Measurements from ENCODE around the gene DCAF8L1.
"Not testable (repeated sequence)": the region's sequence is repeated elsewhere in the genome, so short reads cannot be mapped to it uniquely, and the experiment has no call there.

The DCAF8L1 gene

GRCh38 chrX:27981349-27981748 is at the start of gene DCAF8L1:
Gene DCAF8L1 (minus strand): TSS chrX:27981449. CDS start chrX:27981334, 115 bp downstream.
- in situ Hi-C loops (cut with MboI; ENCODE audit: low sequenced_read_pairs), result no loop called here

- in situ Hi-C loops (cut with MboI; ENCODE audit: low sequenced_read_pairs), result no loop called here
Measured at GRCh38 chrX:28022371-28022770, 41.1 kb upstream of the DCAF8L1 start.

DNA sequence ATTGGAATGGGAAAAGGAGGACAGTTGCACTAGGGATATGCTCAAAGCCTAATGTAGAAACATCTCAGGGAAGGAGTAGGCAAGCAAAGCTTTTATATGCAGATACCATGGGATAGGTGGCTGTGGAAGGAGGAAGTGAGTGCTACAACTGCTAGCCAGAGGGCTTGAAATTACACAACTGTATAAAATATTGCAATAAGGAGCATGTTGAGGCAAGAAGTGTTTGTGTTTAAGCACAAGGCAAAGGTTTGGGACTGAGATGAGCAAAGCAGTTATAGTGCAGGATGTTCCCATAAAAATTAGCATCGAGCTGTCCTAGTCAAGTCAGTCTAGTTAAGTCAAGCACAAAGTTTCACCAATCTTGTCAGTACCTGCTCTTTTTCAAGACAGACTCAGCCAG is 35.6 kb upstream of the DCAF8L1 start:
- in situ Hi-C loops (cut with MboI; ENCODE audit: low sequenced_read_pairs), result no loop called here

DNA sequence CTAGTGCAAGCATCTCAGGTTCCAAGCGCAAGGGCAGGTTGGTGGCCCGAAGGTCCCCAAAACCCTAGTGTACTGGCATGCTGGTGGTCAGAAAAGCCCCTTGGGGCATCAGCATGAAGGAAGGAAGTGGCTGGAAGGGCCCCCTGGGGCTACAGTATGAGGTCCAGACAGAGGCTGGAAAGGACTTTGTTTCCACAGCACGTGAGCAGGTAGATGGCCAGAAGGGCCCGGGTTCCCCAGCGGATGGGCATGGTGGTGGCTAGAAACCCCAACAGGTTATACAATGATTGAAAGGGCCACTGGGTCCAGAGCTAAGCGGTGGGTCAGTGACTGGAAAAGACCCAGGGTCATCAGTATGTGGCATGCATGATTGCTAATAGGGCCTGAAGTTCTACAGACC is 34.7 kb upstream of the DCAF8L1 start:
- in situ Hi-C loops (cut with MboI; ENCODE audit: low sequenced_read_pairs), result no loop called here

DNA sequence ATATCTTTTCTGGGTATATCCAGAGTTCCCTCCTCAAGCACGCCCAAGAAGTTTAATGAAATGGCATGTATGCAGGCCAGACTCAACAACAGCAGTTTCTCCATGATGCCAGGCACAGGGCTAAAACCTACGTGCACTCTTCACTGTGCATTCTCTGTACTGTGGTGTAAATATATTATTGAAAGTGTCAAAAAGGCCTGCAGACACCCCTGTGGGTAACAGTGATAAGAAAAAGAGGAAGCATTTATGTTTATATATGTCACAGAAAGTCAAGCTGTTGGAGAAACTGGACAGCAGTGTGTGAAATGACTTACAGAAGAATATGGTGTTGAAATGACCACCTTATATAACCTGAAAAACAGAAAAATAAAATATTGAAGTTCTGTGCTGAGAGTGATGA is 29.6 kb upstream of the DCAF8L1 start:
- in situ Hi-C loops (cut with MboI; ENCODE audit: low sequenced_read_pairs), result no loop called here

GRCh38 chrX:27998666-27999065 is 17.4 kb upstream of the DCAF8L1 start:
- in situ Hi-C loops (cut with MboI; ENCODE audit: low sequenced_read_pairs), result no loop called here

GRCh38 chrX:27997622-27998021 is 16.4 kb upstream of the DCAF8L1 start:
- in situ Hi-C loops (cut with MboI; ENCODE audit: low sequenced_read_pairs), result no loop called here

- in situ Hi-C loops (cut with MboI; ENCODE audit: low sequenced_read_pairs), result no loop called here
Measured at GRCh38 chrX:27996132-27996531, 14.9 kb upstream of the DCAF8L1 start.

DNA sequence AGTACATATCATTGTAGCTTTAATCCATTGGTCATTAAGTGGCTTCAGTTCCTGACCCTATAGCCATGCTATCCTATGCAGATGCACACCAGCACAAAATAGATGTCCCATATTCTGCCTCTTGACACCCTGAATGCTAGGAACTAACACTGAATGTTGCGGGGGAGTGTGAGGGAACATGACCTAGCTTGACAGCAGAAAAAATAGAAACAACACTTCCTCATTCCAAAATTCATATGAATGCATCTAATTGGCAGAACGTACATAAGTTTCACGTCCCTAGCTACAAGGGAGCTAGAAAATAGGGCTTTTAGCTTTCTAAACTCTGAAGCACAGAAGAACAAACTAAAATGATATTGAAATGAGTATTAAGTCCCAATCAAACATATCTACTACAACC is 14.4 kb upstream of the DCAF8L1 start:
- in situ Hi-C loops (cut with MboI; ENCODE audit: low sequenced_read_pairs), result no loop called here

- in situ Hi-C loops (cut with MboI; ENCODE audit: low sequenced_read_pairs), result no loop called here
Measured at GRCh38 chrX:27987862-27988646, 6.8 kb upstream of the DCAF8L1 start.

DNA sequence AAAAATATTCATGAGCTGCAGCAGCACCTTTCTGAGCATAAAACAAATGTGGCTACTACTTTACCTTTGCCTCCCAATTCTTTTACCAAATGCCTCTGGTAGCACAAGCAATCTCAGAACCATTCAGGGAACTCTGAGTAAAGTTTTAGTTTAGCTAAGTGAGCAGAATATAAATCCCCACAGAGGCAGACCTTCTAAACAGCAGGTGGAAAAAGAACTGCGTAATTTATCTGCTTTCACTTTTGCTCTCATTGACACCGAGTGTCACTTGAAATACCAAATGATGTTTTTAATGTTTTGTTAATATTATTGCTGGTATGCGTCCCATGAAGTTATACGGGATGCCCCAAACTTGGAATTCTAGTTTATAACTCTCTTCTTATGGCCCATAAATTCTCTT is 4.3 kb downstream of the DCAF8L1 start:
- in situ Hi-C loops (cut with MboI; ENCODE audit: low sequenced_read_pairs), result not testable (repeated sequence)

- in situ Hi-C loops (cut with MboI; ENCODE audit: low sequenced_read_pairs), result no loop called here
Measured at GRCh38 chrX:27976284-27976683, 5.0 kb downstream of the DCAF8L1 start.

DNA sequence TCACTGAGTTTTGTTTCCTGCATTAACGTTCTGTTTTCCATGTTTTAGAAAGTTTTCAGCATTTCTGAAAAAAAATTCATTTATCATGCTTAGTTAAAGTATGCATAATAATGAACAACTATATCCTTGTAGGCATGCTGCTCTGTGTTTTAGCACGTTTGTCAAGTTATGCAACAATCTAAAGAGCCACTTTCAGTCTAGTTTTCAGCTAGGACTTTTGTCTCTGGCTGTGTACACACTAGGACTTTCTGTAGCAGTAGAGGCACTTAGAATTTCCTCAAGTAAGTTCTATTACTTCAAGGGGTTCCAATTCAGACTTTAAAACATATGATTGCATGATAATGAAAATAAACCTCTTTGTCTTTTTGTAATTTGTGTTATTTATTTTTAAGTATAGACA is 12.4 kb downstream of the DCAF8L1 start:
- in situ Hi-C loops (cut with MboI; ENCODE audit: low sequenced_read_pairs), result no loop called here

GRCh38 chrX:27968352-27968751 is 12.9 kb downstream of the DCAF8L1 start:
- in situ Hi-C loops (cut with MboI; ENCODE audit: low sequenced_read_pairs), result no loop called here

DNA sequence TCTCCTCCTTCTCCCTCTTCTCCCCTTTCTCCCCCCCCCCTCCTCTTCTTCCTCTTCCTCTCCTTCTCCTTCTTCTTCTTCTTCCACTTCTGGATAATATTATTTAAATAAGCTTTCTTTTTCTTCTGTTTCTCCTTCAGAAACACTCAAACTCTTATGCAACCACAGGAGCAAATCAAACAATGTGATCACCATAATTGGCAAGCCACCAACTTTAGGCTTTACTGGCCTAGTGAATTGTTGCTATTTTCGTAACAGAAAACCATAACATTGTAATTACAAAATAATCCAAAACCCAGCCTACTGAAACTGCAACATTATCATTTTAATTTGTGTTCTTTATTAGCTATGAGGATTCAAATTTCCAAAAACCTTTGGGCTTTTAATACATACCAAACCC is 14.3 kb downstream of the DCAF8L1 start:
- in situ Hi-C loops (cut with MboI; ENCODE audit: low sequenced_read_pairs), result no loop called here

DNA sequence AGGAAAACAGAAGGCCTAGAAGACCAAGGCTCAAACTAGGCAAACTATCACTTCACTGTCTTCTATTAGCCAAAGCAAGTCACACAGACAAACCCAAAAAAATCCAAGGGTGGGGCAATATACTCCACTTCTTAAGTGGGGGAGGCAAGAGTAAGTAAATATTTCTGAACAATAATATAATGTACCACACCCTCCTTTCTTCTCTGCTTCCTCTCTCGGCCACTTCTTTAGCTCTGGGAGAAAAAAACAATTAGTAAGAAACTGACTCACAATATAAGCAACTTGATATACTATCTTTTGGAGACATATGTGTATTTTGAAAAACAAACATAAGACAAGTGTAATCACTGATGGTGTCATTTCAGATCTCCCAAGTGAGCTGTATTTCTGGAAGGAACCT is 14.8 kb downstream of the DCAF8L1 start:
- in situ Hi-C loops (cut with MboI; ENCODE audit: low sequenced_read_pairs), result no loop called here

GRCh38 chrX:27965348-27965747 is 15.9 kb downstream of the DCAF8L1 start:
- in situ Hi-C loops (cut with MboI; ENCODE audit: low sequenced_read_pairs), result not testable (repeated sequence)

DNA sequence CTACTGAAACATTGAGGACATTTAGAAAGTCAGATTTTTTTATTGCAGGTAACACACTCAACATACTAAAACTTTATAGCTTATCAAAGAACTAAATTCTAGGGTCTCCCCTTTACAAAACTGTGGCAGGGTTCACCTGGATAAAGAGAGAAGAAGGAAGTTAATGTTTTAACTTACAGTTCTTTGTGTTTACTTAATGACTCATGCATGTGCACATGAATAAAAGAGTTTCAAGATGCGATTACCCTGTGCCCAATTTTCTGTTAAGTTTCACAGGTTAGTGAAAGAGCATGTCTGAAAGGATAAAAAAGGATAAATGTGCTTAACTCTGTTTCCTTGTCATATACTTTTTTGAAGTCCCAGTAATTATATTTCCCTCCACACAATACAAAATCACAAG is 16.8 kb downstream of the DCAF8L1 start:
- in situ Hi-C loops (cut with MboI; ENCODE audit: low sequenced_read_pairs), result no loop called here

DNA sequence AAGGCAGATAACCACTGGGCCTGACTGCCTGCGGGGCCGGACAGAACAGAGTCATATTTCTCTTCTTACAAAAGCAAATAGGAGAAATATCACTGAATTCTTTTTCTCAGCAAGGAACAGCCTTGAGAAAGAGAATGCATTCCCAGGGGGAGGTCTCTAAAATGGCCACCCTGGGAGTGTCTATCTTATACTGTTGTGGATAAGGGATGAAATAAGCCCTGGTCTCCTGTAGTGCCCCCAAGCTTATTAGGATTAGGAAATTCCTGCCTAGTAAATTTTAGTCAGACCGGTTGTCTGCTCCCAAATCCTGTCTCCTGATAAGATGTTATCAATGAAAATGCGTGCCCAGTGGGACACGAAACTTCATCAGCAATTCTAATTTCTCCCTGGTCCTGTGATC is 20.8 kb downstream of the DCAF8L1 start:
- in situ Hi-C loops (cut with MboI; ENCODE audit: low sequenced_read_pairs), result not testable (repeated sequence)

- in situ Hi-C loops (cut with MboI; ENCODE audit: low sequenced_read_pairs), result no loop called here
Measured at GRCh38 chrX:27953171-27953570, 28.1 kb downstream of the DCAF8L1 start.

GRCh38 chrX:27933361-27933760 is 47.9 kb downstream of the DCAF8L1 start:
- in situ Hi-C loops (cut with MboI; ENCODE audit: low sequenced_read_pairs), result no loop called here

Measured in HL-60/S4 treated with retinoic acid at 250 ng/mL for 4 days and 3 days (cell line).